Cardiac fibroblast (primary cell): ENCODE data around the gene GPRIN3.

Experiments
- DNase-seq, 2 donors: peaks; one replicate each; pipeline versions ENCODE4 v3.0.0 to v3.0.0-alpha.2; 2010; ENCODE audit warnings: low read depth in 2 of 2
- H3K4me3 ChIP-seq, 2 donors: replicated peaks in 1 of 2; 1 replicate in 1 of 2; 2 replicates in 1 of 2; pipeline ENCODE4 v1.5.1; 2011; ENCODE audit warnings: low read depth in 2 of 2, low read length in 2 of 2, mild to moderate bottlenecking in 2 of 2, moderate library complexity in 1 of 2
- TF ChIP-seq, protein P1 (sequence below): IDR thresholded peaks from one replicate; pipeline ENCODE4 v1.5.1; 2011; ENCODE audit warnings: low read depth, mild to moderate bottlenecking, low read length, inconsistent platforms

Gene GPRIN3

DNA sequence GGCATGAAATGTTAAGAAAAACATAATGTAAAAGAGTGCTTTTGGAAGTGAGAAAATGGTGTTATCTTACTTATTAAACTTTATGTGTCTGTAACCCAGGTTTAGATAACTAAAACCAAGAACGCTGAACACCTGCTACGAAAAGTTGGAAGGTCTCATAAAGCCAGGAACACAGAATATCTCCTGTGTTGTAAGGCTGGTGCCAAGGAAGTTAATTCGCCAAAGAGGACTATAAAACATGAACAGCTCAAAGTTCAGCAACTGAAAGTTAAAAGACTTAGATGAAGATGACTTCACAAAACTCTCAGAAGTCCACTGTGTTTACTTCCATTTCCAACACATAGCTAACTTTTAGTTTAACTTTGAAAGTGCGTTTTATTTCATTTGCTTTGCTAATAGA, 54.3 kb downstream of the GPRIN3 start:
- H3K4me3 ChIP-seq: no peak overlapping the region
- TF ChIP-seq, protein P1, sequence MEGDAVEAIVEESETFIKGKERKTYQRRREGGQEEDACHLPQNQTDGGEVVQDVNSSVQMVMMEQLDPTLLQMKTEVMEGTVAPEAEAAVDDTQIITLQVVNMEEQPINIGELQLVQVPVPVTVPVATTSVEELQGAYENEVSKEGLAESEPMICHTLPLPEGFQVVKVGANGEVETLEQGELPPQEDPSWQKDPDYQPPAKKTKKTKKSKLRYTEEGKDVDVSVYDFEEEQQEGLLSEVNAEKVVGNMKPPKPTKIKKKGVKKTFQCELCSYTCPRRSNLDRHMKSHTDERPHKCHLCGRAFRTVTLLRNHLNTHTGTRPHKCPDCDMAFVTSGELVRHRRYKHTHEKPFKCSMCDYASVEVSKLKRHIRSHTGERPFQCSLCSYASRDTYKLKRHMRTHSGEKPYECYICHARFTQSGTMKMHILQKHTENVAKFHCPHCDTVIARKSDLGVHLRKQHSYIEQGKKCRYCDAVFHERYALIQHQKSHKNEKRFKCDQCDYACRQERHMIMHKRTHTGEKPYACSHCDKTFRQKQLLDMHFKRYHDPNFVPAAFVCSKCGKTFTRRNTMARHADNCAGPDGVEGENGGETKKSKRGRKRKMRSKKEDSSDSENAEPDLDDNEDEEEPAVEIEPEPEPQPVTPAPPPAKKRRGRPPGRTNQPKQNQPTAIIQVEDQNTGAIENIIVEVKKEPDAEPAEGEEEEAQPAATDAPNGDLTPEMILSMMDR: no peak
- no peak for DNase-seq

DNA sequence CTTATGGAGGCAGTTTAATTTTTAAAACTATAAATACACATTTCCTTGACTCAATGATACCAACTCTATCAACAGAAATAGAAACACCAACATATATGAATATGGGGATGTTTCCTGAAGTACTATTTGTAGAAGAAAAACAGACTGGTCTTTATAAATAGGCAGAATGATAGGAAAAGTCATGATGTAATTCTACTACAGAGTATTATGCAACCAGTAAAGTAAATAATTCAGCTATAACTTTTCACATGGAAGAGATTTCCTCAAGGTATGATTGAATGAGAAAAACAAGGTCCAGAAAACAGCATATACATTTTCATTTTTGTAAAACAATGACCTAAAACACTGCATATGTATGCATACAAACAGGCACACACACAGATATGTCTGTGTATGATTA, 56.2 kb downstream of the GPRIN3 start:
- no peak overlapping the region for H3K4me3 ChIP-seq
- no peak for DNase-seq
- TF ChIP-seq, protein P1: no peak

DNA sequence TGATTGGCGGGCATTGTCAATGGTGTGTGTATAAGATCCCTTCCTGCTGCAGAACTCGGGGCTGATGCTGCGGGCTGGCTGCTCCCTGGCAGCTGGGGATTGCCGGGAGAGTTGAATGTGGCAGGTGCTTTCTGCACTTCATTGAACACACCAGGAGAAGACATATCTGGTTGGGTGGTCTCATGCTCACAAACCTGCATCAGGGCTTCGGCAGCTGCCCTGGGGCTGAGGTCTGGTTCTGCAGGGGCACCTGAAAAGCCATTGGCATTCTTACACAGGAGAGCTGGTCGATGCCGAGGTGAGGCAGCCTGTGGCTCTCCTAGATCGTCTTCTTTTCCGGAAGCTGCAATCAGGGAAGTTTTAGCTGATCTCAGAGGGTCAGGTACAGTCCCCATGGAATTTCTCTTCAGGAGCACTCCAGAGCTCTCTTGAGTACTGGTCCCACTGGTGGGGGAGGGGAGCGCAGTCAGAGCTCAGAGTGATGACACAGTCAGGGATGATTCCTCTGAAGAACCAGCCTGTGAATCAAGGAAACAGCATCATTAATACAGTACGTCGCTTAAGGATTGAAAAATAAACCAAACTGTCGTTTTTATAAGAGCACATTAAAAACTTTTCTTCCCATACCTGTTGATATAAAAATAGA, 57.8 kb downstream of the GPRIN3 start:
- no peak for DNase-seq
- no peak overlapping the region for H3K4me3 ChIP-seq
- TF ChIP-seq, protein P1: no peak

DNA sequence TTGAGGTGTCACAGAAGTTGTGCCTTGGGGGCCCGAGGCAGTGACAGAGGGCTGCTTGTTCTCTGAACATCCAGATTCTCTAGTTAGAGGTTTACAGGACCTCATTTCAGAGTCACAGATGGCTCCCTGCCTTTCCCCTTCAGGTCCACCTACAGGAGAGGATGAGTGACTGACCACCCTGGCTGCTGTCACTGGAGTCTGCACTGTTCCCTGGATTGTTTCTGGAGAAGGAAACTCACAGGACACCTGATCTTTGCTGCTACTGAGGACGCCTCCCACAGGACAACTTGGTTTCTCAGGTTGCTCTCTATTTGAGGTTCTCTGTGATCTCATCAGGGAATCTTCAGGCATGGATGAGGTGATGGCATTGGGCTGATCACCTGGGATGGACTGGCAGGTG, 58.3 kb downstream of the GPRIN3 start:
- TF ChIP-seq, protein P1: no peak
- no peak for DNase-seq
- no peak overlapping the region for H3K4me3 ChIP-seq

DNA sequence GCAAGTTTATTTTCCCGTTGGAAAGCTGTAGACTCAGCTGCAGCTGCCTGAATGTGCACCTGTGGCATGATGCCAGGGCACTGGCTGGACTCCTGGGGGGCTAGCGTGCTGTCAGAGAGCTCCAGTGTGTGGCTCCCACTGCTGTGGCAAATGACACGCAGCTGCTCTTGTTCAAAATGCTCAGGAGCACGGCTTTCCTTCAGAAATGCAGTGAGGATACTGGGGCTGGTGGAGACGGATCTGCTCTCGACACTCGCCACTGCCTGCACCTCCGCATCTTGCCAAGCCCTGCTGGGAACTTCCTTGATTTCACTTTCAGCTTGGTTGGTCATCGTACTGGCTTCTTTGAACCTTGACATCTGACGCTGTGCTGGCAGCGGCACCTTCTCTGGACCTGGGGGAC, 58.7 kb downstream of the GPRIN3 start:
- TF ChIP-seq, protein P1: no peak

DNA sequence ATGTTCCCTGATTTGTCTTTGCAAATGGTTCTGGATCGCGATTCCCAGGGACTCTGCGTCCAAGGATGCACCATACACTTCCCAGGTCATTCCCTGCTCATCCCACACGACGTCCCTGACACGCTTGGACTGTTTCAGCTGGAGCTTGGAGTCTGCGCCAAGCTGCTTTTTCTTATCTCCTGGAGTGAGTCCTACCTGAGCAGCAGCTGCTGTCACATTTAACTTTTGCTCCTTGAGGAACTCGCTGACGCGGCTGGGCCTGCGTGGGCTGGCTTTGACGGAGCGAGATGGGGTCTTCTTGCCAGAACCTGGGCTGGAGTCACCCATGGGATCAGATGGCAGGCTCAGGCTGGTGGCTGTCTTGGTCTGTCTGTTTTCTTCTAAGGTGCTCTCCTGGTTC, 59.6 kb downstream of the GPRIN3 start:
- TF ChIP-seq, protein P1: no peak
- H3K4me3 ChIP-seq: no peak overlapping the region
- DNase-seq: no peak

More for the DNA sequence above, 58.7 kb downstream of the GPRIN3 start:
- no peak overlapping the region for H3K4me3 ChIP-seq
- no peak for DNase-seq

DNA sequence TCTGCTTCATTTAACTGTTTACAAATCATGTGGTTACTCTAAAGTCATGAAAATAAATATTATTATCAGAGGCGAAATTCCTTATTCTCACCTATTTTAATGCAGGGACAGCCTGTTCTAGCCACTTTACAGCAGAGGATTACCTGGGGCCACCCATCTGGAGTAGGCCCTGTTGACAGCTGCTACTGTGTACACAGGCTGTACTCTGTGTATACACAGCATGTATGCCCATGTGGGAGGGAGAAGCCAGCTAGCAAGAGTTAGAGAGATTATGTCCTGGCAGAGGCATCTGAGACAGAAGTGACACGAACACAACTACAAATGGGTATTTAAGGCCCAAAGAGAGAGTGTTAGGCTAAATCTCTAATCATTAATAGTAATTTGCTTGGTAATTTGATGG, 62.1 kb downstream of the GPRIN3 start:
- TF ChIP-seq, protein P1: no peak
- no peak for DNase-seq
- H3K4me3 ChIP-seq: no peak overlapping the region
